Measurements from ENCODE around the gene ZNF365. TPM values are rescaled to one million over a fixed set of nuclear protein-coding genes. Genes with fewer than 3 reads are reported as not detected.

Gene ZNF365
- total RNA-seq, 4 donors from 2014 or later = 1.3 TPM; not detected in 3

- TF ChIP-seq CTCF (IDR thresholded peaks at IDR 0.05) (no peak), POLR2A (IDR thresholded peaks at IDR 0.05) (no peak)
- intact Hi-C loops (cut with DNase I; ENCODE audit: low total_unique reads) = no loop called here
- Histone ChIP-seq H3K36me3 (no peaks in the 10 kb centered on the region), H3K4me1 (no peaks in the 10 kb centered on the region), H3K4me3 (no peak overlapping the region), H3K27me3 (no peaks in the 10 kb centered on the region), H3K27ac (no peak overlapping the region), H3K9me3 (no peaks in the 10 kb centered on the region)
- DNase-seq = no peak
Measured at GRCh38 chr10:62333135-62333889, 40.9 kb upstream of the ZNF365 start.

DNA sequence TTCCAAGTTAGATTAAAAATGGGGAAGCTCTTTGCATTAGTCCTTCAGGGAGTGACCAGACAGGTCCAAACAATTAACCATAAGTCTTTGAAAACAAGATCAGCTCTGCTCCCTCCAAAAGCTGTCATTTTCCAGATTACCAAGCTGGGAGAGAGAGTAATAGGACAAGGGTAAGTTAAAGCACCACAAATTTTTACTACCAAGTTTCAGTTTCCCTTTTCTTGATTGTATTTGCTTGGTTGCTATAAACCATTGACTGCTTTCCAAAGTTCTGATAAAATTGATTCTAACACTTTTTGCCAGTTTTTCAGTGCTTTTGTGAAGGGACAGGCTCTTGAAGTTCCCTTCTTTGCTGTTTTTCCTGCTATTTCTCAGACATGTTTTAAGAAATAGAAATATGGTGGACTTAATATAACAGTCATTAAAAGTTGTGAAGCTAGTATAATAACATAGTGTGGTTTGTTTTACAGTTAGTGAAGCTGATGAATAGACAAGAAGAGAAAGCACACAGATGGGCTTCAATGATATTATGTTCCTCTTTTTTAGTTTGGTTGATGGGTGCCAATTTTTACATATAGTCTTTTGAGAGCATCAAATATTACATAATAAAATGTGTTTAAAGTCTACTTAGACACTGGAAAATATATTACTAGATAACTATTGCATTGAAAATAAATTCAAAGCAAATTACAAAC, 40.0 kb upstream of the ZNF365 start:
- Histone ChIP-seq H3K27ac (no peak overlapping the region), H3K27me3 (no peaks in the 10 kb centered on the region), H3K4me3 (no peak overlapping the region), H3K9me3 (no peaks in the 10 kb centered on the region), H3K4me1 (no peaks in the 10 kb centered on the region), H3K36me3 (no peaks in the 10 kb centered on the region)
- intact Hi-C loops (cut with DNase I; ENCODE audit: low total_unique reads) = no loop called here
- TF ChIP-seq POLR2A (IDR thresholded peaks at IDR 0.05) = no peak
- TF ChIP-seq CTCF (IDR thresholded peaks at IDR 0.05) = no peak
- no peak for DNase-seq

GRCh38 chr10:62335326-62335725, 38.8 kb upstream of the ZNF365 start:
- H3K4me1 ChIP-seq = no peaks in the 10 kb centered on the region
- no peak overlapping the region for H3K27ac ChIP-seq
- TF ChIP-seq CTCF (IDR thresholded peaks at IDR 0.05) (no peak), POLR2A (IDR thresholded peaks at IDR 0.05) (no peak)
- no peaks in the 10 kb centered on the region for H3K36me3 ChIP-seq
- no peaks in the 10 kb centered on the region for H3K9me3 ChIP-seq
- no peak overlapping the region for H3K4me3 ChIP-seq
- intact Hi-C loops (cut with DNase I; ENCODE audit: low total_unique reads) = no loop called here
- no peak for DNase-seq
- H3K27me3 ChIP-seq = no peaks in the 10 kb centered on the region

GRCh38 chr10:62336404-62336803, 37.8 kb upstream of the ZNF365 start:
- H3K27me3 ChIP-seq = no peaks in the 10 kb centered on the region
- H3K4me3 ChIP-seq = no peak overlapping the region
- DNase-seq = no peak
- H3K9me3 ChIP-seq = peaks cover 0 to 4% of the 10 kb centered on the region in 2 donors
- no peak for TF ChIP-seq CTCF (IDR thresholded peaks at IDR 0.05)
- TF ChIP-seq POLR2A (IDR thresholded peaks at IDR 0.05) = no peak
- H3K36me3 ChIP-seq = no peaks in the 10 kb centered on the region
- intact Hi-C loops (cut with DNase I; ENCODE audit: low total_unique reads) = no loop called here
- no peak overlapping the region for H3K27ac ChIP-seq
- H3K4me1 ChIP-seq = no peaks in the 10 kb centered on the region

DNA sequence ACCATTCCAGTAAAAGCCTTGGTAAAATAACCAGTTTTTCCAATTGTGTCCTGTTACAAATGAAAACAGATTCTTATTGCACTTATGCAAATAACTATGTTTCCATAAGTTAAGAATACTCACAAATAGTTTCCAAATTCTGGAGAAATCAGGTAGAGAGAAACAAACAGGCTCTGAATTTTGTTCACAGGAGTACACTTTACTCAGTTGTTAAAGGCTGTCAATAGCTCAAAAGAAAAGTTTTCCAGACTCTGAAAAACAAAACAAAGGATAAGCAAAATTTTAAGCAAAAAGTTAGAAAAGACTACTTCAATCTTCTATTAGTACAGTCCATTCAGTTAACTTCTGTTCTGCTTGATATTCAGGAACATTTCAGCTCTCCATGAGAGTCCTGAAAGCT, 32.8 kb upstream of the ZNF365 start:
- intact Hi-C loops (cut with DNase I; ENCODE audit: low total_unique reads) = no loop called here
- no peaks in the 10 kb centered on the region for H3K36me3 ChIP-seq
- H3K4me3 ChIP-seq = no peak overlapping the region
- peaks cover 0 to 5% of the 10 kb centered on the region in 2 donors for H3K9me3 ChIP-seq
- DNase-seq = no peak
- no peak for TF ChIP-seq POLR2A (IDR thresholded peaks at IDR 0.05)
- no peak for TF ChIP-seq CTCF (IDR thresholded peaks at IDR 0.05)
- H3K27ac ChIP-seq = no peak overlapping the region
- H3K4me1 ChIP-seq = no peaks in the 10 kb centered on the region
- no peaks in the 10 kb centered on the region for H3K27me3 ChIP-seq

Measured in uterus (tissue), 4 donors.